HG03135 (cell line): ENCODE measurements around the gene DUOX1.
"Not testable (repeated sequence)": the region's sequence is repeated elsewhere in the genome, so short reads cannot be mapped to it uniquely, and the experiment has no call there.

Source experiments
- ATAC-seq: cut with Tn5 transposase; IDR thresholded peaks from one replicate; pipeline ENCODE4 v1.9.1; 2021; ENCODE audit warnings: mild to moderate bottlenecking, moderate library complexity; ENCODE audit not compliant: unreplicated experiment

Gene DUOX1

GRCh38 chr15:45129651-45130129, at the start of gene DUOX1, which contains the start of gene DUOXA1:
DUOX1 (plus strand) TSS chr15:45129994; CDS start chr15:45131967, 1,973 bp downstream.
DUOXA1 (minus strand) TSS chr15:45129879; CDS start chr15:45123014, 6,865 bp downstream.
- ATAC-seq: no peak

- not testable (repeated sequence) for ATAC-seq
Observed at GRCh38 chr15:45080593-45080992, 49.2 kb upstream of the DUOX1 start.

- not testable (repeated sequence) for ATAC-seq
Observed at GRCh38 chr15:45082412-45082811, 47.4 kb upstream of the DUOX1 start.

- no peak for ATAC-seq
Observed at GRCh38 chr15:45083223-45083622, 46.6 kb upstream of the DUOX1 start.

GRCh38 chr15:45084163-45084562, 45.6 kb upstream of the DUOX1 start:
- ATAC-seq: no peak

GRCh38 chr15:45087513-45087912, 42.3 kb upstream of the DUOX1 start:
- no peak for ATAC-seq

GRCh38 chr15:45088801-45089711, 40.7 kb upstream of the DUOX1 start:
- ATAC-seq: no peak

GRCh38 chr15:45089712-45090373, 40.0 kb upstream of the DUOX1 start:
- no peak for ATAC-seq

GRCh38 chr15:45091161-45091560, 38.6 kb upstream of the DUOX1 start:
- ATAC-seq: no peak

- no peak for ATAC-seq
Observed at GRCh38 chr15:45091576-45091975, 38.2 kb upstream of the DUOX1 start.

GRCh38 chr15:45093013-45093412, 36.8 kb upstream of the DUOX1 start:
- no peak for ATAC-seq

- ATAC-seq: no peak
Observed at GRCh38 chr15:45093622-45094357, 36.0 kb upstream of the DUOX1 start.

- ATAC-seq: no peak
Observed at GRCh38 chr15:45094358-45094730, 35.5 kb upstream of the DUOX1 start.

- ATAC-seq: no peak
Observed at GRCh38 chr15:45095661-45096060, 34.1 kb upstream of the DUOX1 start.

GRCh38 chr15:45097466-45097865, 32.3 kb upstream of the DUOX1 start:
- ATAC-seq: no peak

- no peak for ATAC-seq
Observed at GRCh38 chr15:45099549-45100165, 30.1 kb upstream of the DUOX1 start.

- no peak for ATAC-seq
Observed at GRCh38 chr15:45100884-45101625, 28.7 kb upstream of the DUOX1 start.

GRCh38 chr15:45101749-45102148, 28.0 kb upstream of the DUOX1 start:
- ATAC-seq: no peak

GRCh38 chr15:45102226-45102625, 27.6 kb upstream of the DUOX1 start:
- no peak for ATAC-seq

- ATAC-seq: not testable (repeated sequence)
Observed at GRCh38 chr15:45104170-45104569, 25.6 kb upstream of the DUOX1 start.
